ENCODE measurements around the gene XPR1.
"Not testable (repeated sequence)": the region's sequence is repeated elsewhere in the genome, so short reads cannot be mapped to it uniquely, and the experiment has no call there.

The XPR1 gene

DNA sequence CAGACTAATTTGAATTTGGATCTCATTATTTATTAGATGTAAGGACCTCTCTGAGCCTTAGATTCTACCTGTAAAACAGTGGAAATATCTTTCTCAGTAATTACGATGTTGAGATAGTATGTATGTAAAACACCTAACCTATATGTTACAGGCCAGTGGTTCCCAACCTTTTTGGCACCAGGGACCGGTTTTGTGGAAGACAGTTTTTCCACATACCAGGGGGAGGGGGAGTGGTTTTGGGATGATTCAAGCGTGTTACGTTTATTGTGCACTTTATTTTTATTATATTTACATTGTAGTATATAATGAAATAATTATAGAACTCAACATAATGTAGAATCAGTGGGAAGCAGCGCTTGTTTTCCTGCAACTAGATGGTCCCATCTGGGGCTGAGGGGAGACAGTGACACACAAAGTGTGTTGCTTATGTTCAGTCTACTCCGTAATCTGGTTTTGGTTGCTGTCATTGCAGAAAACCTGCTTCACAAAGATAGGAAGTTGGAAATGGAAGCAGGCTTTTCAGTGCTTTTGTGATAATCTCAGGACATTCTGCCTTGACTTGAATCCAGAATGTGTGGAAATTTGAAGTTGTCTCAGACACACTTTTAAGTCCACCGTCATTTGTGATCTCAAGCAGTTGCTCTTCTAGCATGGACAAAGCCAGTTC lies 12.8 kb downstream of the XPR1 start:
- no peak for DNase-seq

DNA sequence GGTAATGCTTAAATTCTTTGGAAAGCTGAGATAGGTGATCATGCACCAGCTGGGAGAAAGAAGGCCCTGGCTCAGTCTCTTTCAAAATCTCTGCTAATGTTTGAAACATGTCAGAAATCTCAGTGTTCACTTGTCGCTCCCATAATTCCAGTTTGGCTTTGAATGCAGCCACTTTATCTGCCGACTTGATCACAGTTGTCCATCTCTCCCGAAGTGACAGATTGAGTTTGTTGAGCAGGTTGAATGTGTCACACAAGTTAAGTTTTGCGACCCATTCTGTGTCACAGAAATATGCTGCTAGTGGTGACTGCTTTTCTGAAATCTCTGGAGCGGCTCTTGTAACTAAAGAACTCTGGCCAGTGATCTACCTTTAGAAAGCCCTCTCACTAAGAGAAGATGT lies 13.4 kb downstream of the XPR1 start:
- DNase-seq, result not testable (repeated sequence)

- no peak for DNase-seq
Observed at GRCh38 chr1:180646093-180646492, 14.3 kb downstream of the XPR1 start.

DNA sequence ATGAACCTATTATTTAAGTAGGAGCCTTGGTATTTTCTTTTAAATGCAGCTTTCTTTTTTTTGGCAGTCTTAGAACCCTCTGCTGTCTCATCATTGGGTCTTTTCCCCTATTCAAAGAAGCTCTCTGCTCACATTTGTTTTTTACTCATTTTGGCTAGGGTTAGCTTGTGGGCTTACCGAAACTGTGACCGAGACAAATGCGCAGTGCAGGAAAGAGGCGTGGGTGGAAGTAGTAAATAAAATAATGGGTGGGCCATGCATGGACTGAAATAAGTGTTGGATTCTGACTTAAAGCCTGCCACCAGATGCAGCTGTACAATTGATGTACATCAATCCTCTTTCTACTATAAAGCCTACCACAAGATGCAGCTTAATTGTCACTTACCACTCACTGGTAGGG lies 14.7 kb downstream of the XPR1 start:
- DNase-seq, result no peak

DNA sequence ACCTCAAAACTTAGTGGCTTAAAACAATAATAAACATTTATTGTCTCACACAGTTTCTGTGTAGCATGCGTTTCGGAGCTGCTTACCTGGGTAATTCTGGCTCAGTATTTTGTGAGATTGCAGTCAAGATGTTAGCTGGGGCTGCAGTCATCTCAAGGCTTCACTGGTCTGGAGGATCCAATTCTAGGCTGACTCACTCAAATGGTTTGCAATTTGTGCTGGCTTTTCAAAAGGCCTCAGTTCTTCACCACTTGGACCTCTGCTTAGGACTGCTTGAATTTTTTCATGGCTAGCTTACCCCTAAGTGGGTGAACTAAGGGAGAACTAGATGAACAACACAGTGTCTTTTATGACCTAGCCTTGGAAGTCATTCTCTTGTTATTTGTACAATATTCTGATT lies 21.0 kb downstream of the XPR1 start:
- no peak for DNase-seq

DNA sequence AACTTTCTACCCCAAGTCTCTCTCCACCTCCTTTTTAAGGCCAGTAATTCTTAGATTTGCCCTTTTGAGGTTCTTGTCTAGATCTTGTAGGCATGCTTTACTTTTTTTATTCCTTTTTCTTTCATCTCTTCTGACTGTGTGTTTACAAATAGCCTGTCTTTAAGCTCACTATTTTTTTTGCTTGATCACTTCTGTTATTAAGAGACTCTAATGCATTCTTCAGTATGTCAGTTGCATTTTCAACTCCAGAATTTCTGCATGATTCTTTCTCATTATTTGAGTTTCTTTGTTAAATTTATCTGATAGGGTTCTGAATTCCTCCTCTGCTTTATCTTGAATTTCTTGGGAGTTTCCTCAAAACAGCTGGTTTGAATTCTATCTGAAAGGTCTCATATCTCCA lies 30.9 kb downstream of the XPR1 start:
- DNase-seq, result no peak

GRCh38 chr1:180670681-180671080 lies 38.9 kb downstream of the XPR1 start:
- DNase-seq, result no peak

DNA sequence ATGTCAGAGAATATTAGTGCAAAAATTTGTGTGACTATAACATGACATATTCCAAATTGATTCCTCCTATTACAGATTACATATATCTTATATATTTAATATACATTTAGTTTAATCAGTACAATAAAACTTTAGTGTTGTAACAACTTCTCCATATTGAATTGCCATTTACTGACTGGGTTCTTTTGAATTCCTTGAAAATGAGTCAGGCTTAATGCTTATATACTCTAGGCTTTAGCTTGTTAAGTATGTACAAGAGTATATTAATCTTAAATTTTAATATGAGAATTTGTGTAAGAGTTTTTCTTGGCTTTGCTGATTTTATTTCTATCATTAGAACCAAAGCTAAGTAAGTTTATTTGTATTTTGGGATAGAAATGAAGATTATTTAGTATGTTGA lies 40.3 kb downstream of the XPR1 start:
- DNase-seq, result no peak

DNA sequence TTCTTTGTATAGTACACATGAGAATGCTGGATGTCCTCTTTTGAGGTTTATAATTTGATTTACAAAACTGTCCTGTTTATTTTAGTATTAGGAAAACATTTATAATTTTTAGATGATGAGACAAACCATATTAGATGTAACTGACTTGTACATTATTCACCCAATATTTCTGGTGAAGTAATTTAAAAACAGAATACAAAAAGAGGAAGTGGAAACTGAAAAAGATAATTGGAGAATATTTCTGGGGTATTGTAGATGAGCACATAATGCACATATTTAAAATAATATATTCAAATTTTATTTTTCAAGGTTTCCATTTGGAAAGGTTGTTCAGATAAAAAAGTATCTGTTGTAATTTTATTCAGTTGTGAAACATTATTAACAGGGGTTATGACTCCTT lies 40.7 kb downstream of the XPR1 start:
- no peak for DNase-seq

- DNase-seq, result no peak
Observed at GRCh38 chr1:180674603-180675530, 43.0 kb downstream of the XPR1 start.

DNA sequence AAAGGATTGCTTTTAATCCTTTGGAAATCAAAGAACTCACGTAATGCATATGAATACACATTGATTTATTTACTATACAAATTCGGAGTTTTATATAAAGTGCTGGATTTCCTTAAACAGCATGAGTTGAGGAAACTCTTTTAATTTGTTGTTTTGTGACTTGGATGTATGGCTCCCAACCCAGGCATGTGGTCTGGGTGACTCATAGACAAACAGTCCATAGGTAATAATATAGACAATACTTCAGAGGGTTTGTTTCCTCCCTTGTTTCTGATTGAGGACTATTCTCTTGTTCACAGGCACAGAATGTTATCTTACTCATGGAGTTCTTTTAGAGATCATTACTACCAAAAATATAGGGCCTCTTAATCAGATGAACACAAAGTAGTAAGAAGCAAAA lies 43.8 kb downstream of the XPR1 start:
- no peak for DNase-seq

GRCh38 chr1:180680558-180681144 lies 48.8 kb downstream of the XPR1 start:
- DNase-seq, result peak; percentile 3 to 11

GRCh38 chr1:180683117-180683516 lies 51.3 kb downstream of the XPR1 start:
- not testable (repeated sequence) for DNase-seq

DNA sequence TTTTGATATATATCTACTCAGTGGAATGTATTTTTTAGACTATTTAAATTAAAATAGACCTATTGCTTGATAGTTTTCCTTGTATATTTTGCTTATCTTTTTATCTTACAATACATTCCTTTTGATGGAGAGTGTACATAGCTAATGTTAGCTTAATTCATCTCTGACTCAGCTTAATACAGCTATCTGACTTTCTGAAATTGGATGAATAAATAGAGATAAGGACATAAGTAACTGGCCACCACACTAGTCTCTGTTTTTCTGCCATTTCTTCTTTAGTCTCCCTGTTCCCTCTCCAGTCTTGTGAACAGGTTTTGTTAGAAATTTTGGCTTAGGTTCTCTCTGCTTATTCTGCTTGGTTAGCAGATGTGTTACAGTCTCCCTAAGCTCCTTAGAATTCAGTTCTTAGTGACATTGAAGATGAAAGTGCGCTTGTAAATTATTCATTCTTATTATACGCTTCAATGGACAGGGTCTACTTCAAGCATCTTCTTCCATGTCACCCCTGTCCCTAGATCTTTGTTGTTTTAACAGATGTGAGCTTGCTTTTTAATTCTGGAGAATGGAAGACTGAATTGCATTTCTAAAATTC lies 59.6 kb downstream of the XPR1 start:
- no peak for DNase-seq

- no peak for DNase-seq
Observed at GRCh38 chr1:180693564-180694244, 61.9 kb downstream of the XPR1 start.

GRCh38 chr1:180695282-180695681 lies 63.5 kb downstream of the XPR1 start:
- DNase-seq, result no peak

- no peak for DNase-seq
Observed at GRCh38 chr1:180696361-180696760, 64.5 kb downstream of the XPR1 start.

- DNase-seq, result no peak
Observed at GRCh38 chr1:180698580-180698979, 66.8 kb downstream of the XPR1 start.

DNA sequence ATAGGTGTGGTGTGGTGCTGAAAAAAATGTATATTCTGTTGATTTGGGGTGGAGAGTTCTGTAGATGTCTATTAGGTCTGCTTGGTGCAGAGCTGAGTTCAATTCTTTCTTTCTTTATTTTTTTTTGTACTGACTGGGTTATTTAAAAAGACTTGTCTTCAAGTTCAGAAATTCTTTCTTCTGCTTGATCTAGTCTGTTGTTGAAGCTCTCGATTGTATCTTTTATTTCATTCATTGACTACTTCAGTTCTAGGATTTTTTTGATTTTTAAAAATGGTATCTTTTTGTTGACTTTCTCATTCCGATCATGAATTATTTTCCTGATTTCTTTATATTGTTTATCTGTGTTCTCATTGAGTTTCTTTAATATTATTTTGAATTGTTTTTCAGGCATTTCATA lies 70.6 kb downstream of the XPR1 start:
- not testable (repeated sequence) for DNase-seq

GRCh38 chr1:180710746-180711145 lies 78.9 kb downstream of the XPR1 start:
- DNase-seq, result not testable (repeated sequence)

DNA sequence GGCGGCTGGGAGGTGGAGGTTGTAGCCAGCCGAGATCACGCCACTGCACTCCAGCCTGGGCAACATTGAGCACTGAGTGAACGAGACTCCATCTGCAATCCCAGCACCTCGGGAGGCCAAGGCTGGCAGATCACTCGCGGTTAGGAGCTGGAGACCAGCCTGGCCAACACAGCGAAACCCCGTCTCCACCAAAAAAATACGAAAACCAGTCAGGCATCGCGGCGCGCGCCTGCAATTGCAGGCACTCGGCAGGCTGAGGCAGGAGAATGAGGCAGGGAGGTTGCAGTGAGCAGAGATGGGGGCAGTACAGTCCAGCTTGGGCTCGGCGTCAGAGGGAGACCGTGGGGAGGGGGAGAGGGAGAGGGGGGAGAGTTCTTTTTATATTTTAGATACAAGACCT lies 79.4 kb downstream of the XPR1 start:
- DNase-seq, result not testable (repeated sequence)

DNA sequence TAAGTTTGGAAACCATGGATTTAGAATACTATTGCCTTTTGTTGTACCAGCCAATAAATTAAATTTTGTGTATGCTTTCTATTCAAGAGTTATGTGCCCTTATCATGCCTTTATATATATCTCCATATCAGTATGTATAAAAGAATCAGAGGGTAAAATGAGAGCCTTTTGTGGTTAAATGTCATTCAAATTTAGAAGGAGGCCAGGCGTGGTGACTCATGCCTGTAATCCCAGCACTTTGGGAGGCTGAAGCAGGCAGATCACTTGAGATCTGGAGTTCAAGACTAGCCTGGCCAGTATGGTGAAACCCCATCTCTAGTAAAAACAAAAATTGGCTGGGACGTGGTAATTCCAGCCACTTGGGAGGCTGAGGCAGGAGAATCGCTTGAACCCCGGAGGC lies 88.9 kb downstream of the XPR1 start:
- DNase-seq, result no peak

DNA sequence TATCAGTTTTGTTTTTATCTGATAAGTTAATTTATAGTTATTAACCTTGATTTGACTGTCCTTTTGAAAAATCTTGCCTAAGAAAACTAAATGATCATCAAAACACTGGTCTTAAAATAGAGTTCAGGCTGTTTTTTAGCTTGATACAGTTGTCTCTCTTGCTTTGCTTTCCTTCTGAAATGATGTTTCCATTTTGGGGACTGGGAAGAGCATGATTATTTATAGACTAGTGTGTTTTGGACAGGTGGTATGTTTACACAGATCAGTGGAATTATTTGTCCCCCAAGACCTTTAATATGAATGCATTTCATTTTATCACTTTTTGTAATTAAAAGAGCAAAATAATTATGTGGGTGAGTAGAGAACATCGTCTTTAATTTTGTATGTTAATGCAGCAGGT lies 90.8 kb downstream of the XPR1 start:
- DNase-seq, result no peak

All from AML-193 (cell line).